Stimulated activated CD4-positive, alpha-beta T cell treated with anti-CD3 and anti-CD28 coated beads, Interleukin-15, amount 100 ng/mL, for 1 hour (primary cell): Measurements from ENCODE around the gene KCTD7.
"Not testable (repeated sequence)": the region's sequence is repeated elsewhere in the genome, so short reads cannot be mapped to it uniquely, and the experiment has no call there.

ENCODE experiments used
- DNase-seq, 2 donors: peaks; one replicate each; pipeline ENCODE4 v3.0.0-alpha.2; 2020; ENCODE audit warnings: low read depth in 1 of 2, low spot score in 1 of 2

Gene KCTD7

GRCh38 chr7:66615699-66616098 lies 13.0 kb upstream of the KCTD7 start:
- DNase-seq, result no peak

- no peak for DNase-seq
Observed at GRCh38 chr7:66617295-66617694, 11.4 kb upstream of the KCTD7 start.

- DNase-seq, result not testable (repeated sequence)
Observed at GRCh38 chr7:66619341-66619948, 9.2 kb upstream of the KCTD7 start.

- DNase-seq, result no peak
Observed at GRCh38 chr7:66626331-66626934, 2.2 kb upstream of the KCTD7 start.

- DNase-seq, result no peak
Observed at GRCh38 chr7:66627151-66627681, 1.5 kb upstream of the KCTD7 start.

GRCh38 chr7:66627881-66628360 lies 760 bp upstream of the KCTD7 start:
- DNase-seq, result no peak

- DNase-seq, result no peak
Observed at GRCh38 chr7:66629222-66630062, 761 bp downstream of the KCTD7 start.

GRCh38 chr7:66630531-66630930 lies 1.9 kb downstream of the KCTD7 start:
- DNase-seq, result no peak

- no peak for DNase-seq
Observed at GRCh38 chr7:66631471-66631870, 2.8 kb downstream of the KCTD7 start.

GRCh38 chr7:66634816-66635215 lies 6.1 kb downstream of the KCTD7 start:
- DNase-seq, result no peak

- not testable (repeated sequence) for DNase-seq
Observed at GRCh38 chr7:66635322-66635981, 6.8 kb downstream of the KCTD7 start.

- DNase-seq, result not testable (repeated sequence)
Observed at GRCh38 chr7:66635982-66636546, 7.4 kb downstream of the KCTD7 start.

- DNase-seq, result no peak
Observed at GRCh38 chr7:66638309-66639099, 9.8 kb downstream of the KCTD7 start.

- DNase-seq, result no peak
Observed at GRCh38 chr7:66639773-66640172, 11.1 kb downstream of the KCTD7 start.

GRCh38 chr7:66640802-66641525 lies 12.3 kb downstream of the KCTD7 start:
- no peak for DNase-seq

- no peak for DNase-seq
Observed at GRCh38 chr7:66641526-66641871, 12.8 kb downstream of the KCTD7 start.

- DNase-seq, result no peak
Observed at GRCh38 chr7:66642186-66642585, 13.5 kb downstream of the KCTD7 start.

GRCh38 chr7:66642932-66643331 lies 14.3 kb downstream of the KCTD7 start:
- no peak for DNase-seq

GRCh38 chr7:66643395-66643794 lies 14.7 kb downstream of the KCTD7 start:
- DNase-seq, result no peak

GRCh38 chr7:66651026-66651425 lies 22.3 kb downstream of the KCTD7 start:
- DNase-seq, result not testable (repeated sequence)
